Chondrocyte (in vitro differentiated cells): ENCODE data around the gene FOXD1. TPM values are rescaled to one million over a fixed set of nuclear protein-coding genes. Genes with fewer than 3 reads are reported as not detected.
"Not testable (repeated sequence)": the region's sequence is repeated elsewhere in the genome, so short reads cannot be mapped to it uniquely, and the experiment has no call there.

Source experiments
- DNase-seq: peaks from one replicate; pipeline ENCODE4 v3.0.0; 2021; ENCODE audit warnings: mixed read lengths, low spot score
- H3K27ac Mint-ChIP-seq: one replicate; pipeline ENCODE4 v1.8.0; 2021; ENCODE audit warnings: mild to moderate bottlenecking, moderate library complexity, mixed read lengths; ENCODE audit not compliant: unreplicated experiment
- H3K27me3 Mint-ChIP-seq: 2 replicates; pipeline ENCODE4 v1.8.0; 2021; ENCODE audit warnings: low read depth, mixed read lengths
- H3K36me3 Mint-ChIP-seq: 2 replicates; pipeline ENCODE4 v1.8.0; 2021; ENCODE audit warnings: low read depth, mixed read lengths
- H3K4me1 Mint-ChIP-seq: 2 replicates; pipeline ENCODE4 v1.8.0; 2021; ENCODE audit warnings: low read depth, mild to moderate bottlenecking, mixed read lengths
- H3K4me3 Mint-ChIP-seq: one replicate; pipeline ENCODE4 v1.8.0; 2021; ENCODE audit warnings: mild to moderate bottlenecking, moderate library complexity, mixed read lengths; ENCODE audit not compliant: unreplicated experiment
- H3K9me3 Mint-ChIP-seq: 2 replicates; pipeline ENCODE4 v1.8.0; 2021; ENCODE audit warnings: low read depth, mixed read lengths
- total RNA-seq: library from RNA; stranded (reverse); gene quantifications from 3 replicates; pipeline ENCODE4 v1.2.1, GENCODE V29; 2021
- TF ChIP-seq, protein P1 (sequence below): fragments of 200-600 bp; sonication (generic); IDR thresholded peaks from 2 replicates; pipeline ENCODE4 v1.5.0; 2021; ENCODE audit warnings: antibody characterized with exemption, mild to moderate bottlenecking, moderate library complexity

The FOXD1 gene
- total RNA-seq, 1 donor from 2014 or later, result 28.6 TPM

DNA sequence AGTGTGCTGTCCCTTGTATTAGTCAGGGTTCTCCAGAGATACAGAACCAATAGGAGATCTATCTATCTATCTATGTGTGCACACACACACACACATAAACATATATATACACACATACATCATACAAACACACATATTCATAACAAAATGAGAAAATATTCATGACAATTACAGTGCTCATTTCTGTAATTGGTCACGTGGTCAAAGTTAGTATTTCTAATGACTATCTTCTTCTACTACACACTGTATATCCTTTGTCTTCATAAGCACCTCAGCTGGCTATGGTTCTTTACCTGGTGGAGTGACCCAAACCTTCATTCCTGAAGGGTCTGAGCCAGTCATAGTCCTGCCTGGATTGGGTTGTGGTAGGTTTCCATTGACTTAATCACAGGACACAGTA is 31.9 kb upstream of the FOXD1 start:
- no peaks in the 10 kb centered on the region for H3K4me1 Mint-ChIP-seq
- TF ChIP-seq, protein P1, sequence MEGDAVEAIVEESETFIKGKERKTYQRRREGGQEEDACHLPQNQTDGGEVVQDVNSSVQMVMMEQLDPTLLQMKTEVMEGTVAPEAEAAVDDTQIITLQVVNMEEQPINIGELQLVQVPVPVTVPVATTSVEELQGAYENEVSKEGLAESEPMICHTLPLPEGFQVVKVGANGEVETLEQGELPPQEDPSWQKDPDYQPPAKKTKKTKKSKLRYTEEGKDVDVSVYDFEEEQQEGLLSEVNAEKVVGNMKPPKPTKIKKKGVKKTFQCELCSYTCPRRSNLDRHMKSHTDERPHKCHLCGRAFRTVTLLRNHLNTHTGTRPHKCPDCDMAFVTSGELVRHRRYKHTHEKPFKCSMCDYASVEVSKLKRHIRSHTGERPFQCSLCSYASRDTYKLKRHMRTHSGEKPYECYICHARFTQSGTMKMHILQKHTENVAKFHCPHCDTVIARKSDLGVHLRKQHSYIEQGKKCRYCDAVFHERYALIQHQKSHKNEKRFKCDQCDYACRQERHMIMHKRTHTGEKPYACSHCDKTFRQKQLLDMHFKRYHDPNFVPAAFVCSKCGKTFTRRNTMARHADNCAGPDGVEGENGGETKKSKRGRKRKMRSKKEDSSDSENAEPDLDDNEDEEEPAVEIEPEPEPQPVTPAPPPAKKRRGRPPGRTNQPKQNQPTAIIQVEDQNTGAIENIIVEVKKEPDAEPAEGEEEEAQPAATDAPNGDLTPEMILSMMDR, result no peak
- no peak overlapping the region for H3K27ac Mint-ChIP-seq
- peaks cover 11% of the 10 kb centered on the region for H3K27me3 Mint-ChIP-seq
- H3K4me3 Mint-ChIP-seq, result no peak overlapping the region
- peaks cover 3% of the 10 kb centered on the region for H3K36me3 Mint-ChIP-seq
- no peak for DNase-seq
- no peaks in the 10 kb centered on the region for H3K9me3 Mint-ChIP-seq

DNA sequence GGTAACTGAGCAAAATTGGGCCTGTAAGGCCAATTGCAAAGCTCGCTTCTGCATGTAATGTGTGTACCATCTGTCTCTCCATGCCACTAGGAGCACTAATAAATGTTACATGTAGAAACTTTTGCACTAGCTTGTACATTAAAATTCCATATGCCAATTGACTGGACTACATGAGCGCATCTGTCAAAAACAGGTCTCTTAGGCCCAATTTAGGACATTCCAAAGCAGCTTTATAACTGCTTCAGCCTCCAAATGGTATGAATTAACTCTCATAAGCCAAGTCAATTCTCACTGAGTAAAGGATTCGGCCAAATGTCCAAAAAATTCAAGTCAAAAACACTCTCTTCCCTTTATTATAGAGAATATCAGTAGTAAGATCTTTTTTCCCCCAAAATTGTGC is 23.5 kb upstream of the FOXD1 start:
- Mint-ChIP-seq H3K4me1 (peaks cover 10% of the 10 kb centered on the region), H3K27ac (no peak overlapping the region), H3K4me3 (no peak overlapping the region), H3K27me3 (peaks cover 4% of the 10 kb centered on the region), H3K9me3 (no peaks in the 10 kb centered on the region), H3K36me3 (no peaks in the 10 kb centered on the region)
- no peak for DNase-seq
- TF ChIP-seq, protein P1, result no peak

DNA sequence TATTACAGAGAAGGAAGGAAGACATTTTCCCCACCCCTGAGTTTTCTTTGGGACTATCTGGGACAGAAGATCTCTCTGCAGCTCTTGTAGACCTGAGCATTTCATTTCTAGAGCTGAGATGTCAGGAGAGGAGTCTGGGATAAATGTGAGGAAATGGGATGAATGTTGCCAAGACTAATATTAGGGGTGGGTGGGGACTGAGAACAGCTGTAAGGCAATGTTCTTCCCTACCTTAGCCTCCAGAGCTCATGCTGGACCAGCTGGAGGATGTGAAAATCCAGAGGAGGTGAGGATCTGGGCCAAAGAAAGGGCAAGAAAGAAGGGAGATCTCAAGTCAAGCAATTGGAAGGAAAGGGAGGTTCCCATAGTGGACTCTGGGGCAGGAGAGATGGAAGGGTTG is 23.1 kb upstream of the FOXD1 start:
- no peaks in the 10 kb centered on the region for H3K36me3 Mint-ChIP-seq
- H3K27me3 Mint-ChIP-seq, result peaks cover 4% of the 10 kb centered on the region
- TF ChIP-seq, protein P1, result no peak
- no peak overlapping the region for H3K27ac Mint-ChIP-seq
- H3K9me3 Mint-ChIP-seq, result no peaks in the 10 kb centered on the region
- peaks cover 10% of the 10 kb centered on the region for H3K4me1 Mint-ChIP-seq
- no peak overlapping the region for H3K4me3 Mint-ChIP-seq
- no peak for DNase-seq

DNA sequence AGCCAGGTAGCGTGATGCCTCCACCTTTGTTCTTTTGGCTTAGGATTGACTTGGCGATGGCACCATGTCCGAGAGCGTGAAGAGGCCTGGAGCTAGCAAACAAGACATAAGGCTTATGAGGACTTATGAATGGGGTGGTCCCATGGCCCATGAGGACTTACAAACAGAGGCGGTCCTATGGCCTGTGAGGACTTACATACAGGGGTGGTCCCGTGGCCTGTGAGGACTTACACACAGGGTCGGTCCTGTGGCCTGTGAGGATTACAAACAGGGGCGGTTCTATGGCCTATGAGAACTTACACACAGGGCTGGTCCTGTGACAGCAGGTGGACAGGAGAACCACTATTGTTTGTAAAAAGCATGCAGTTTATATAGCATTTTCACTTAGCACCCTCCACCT is 21.3 kb upstream of the FOXD1 start:
- Mint-ChIP-seq H3K27me3 (peaks cover 3% of the 10 kb centered on the region), H3K4me3 (no peak overlapping the region), H3K27ac (no peak overlapping the region), H3K36me3 (no peaks in the 10 kb centered on the region), H3K4me1 (peaks cover 10% of the 10 kb centered on the region), H3K9me3 (no peaks in the 10 kb centered on the region)
- DNase-seq, result no peak
- TF ChIP-seq, protein P1, result no peak

DNA sequence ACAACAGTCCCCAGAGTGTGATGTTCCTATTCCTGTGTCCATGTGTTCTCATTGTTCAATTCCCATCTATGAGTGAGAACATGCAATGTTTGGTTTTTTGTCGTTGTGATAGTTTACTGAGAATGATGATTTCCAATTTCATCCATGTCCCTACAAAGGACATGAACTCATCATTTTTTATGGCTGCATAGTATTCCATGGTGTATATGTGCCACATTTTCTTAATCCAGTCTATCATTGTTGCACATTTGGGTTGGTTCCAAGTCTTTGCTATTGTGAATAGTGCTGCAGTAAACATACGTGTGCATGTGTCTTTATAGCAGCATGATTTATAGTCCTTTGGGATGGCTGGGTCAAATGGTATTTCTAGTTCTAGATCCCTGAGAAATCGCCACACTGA is 20.1 kb upstream of the FOXD1 start:
- H3K9me3 Mint-ChIP-seq, H3K27ac Mint-ChIP-seq, H3K36me3 Mint-ChIP-seq, H3K4me3 Mint-ChIP-seq, DNase-seq, H3K27me3 Mint-ChIP-seq: not testable (repeated sequence)
- H3K4me1 Mint-ChIP-seq, result peaks cover 10% of the 10 kb centered on the region

DNA sequence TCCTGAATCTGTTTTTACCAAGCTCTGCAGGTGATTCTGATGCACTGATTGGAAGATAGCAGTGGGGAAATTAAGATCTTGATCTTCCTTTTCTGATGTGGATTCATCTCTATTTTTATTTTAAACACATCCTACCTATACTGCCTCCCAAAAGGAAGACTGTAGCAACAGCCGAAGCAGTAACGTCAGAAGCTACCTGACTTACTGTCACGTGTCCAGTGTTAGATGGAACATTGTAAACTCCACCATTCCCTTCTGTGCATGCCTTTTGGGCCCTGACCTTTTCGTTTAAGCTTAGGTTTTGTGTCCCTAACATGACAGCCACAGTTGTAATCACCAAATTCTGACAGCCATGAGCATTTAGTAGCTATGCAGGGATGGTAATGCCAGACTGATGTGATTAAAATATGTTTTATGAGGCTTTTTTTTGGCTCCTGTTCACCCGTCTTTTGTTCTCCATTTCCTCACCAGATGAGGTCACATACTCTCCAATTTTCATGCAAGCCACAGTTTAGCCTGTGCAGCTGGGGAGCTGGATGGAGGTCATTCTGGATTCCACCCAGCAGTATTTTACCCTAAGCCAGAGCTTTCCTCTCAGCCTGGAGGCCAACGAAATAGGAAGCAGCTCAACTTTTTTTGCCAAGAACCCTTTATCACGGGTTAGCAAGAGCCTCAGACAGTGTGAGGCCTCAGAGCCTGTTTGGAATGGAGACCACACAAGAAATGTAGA is 15.6 kb upstream of the FOXD1 start:
- Mint-ChIP-seq H3K27ac (no peak overlapping the region), H3K4me1 (peaks cover 15% of the 10 kb centered on the region), H3K4me3 (no peak overlapping the region), H3K9me3 (no peaks in the 10 kb centered on the region), H3K36me3 (no peaks in the 10 kb centered on the region), H3K27me3 (peaks cover 6% of the 10 kb centered on the region)
- TF ChIP-seq, protein P1, result no peak
- no peak for DNase-seq
